Endothelial cell of umbilical vein (primary cell): ENCODE results near the gene CDIPT. TPM values are rescaled to one million over a fixed set of nuclear protein-coding genes. Genes with fewer than 3 reads are reported as not detected.

ENCODE experiments used
- BruUV-seq: library from RNA; stranded (reverse); fragments of 400-500 nt; replicated peaks from 2 replicates; lab custom pipeline; 2021; lab: Mats Ljungman, UMichigan
- CTCF ChIA-PET: fragments of 300-600, 350-600 bp; sonication (Branson Sonifier 250); formaldehyde crosslinking; loops from one replicate; lab custom pipeline; 2021; ENCODE audit warnings: antibody characterized with exemption, inconsistent platforms; lab: Charles Lee
- POLR2A ChIA-PET: fragments of 300-600, 350-600 bp; sonication (Branson Sonifier 250); formaldehyde crosslinking; loops from one replicate; lab custom pipeline; 2021; ENCODE audit warnings: antibody characterized with exemption, inconsistent platforms; lab: Charles Lee
- DNase-seq: peaks from one replicate; pipeline ENCODE4 v3.0.0-alpha.2; 2011; ENCODE audit warnings: low read depth, low spot score
- FAIRE-seq: peaks from 2 replicates; lab custom pipeline; 2011; peaks lifted over from hg19 to GRCh38; lab: Jason Lieb, UNC
- H2AFZ ChIP-seq: 2 replicates; pipeline ENCODE4 v1.6.0; 2012; ENCODE audit warnings: low read depth, low read length, control low read depth, inconsistent platforms
- H3K27ac ChIP-seq: 2 replicates; pipeline ENCODE4 v1.5.1; 2011; ENCODE audit warnings: low read depth, mild to moderate bottlenecking, control low read depth, low read length, moderate library complexity; ENCODE audit not compliant: insufficient read depth
- H3K27me3 ChIP-seq, 2 experiments: 2 replicates each; pipeline versions ENCODE4 v1.6.0 to v1.6.1; 2011; ENCODE audit warnings: low read length in 2 of 2, mixed read lengths in 1 of 2; ENCODE audit not compliant: control insufficient read depth in 2 of 2, insufficient read depth in 2 of 2
- H3K36me3 ChIP-seq, 2 experiments: 2 replicates in 1 of 2; 3 replicates in 1 of 2; pipeline ENCODE4 v1.5.1; 2011; ENCODE audit warnings: low read length in 2 of 2, mild to moderate bottlenecking in 1 of 2, moderate library complexity in 1 of 2; ENCODE audit not compliant: control insufficient read depth in 2 of 2, insufficient read depth in 2 of 2; ENCODE audit errors: extremely low read depth in 1 of 2
- H3K4me1 ChIP-seq: 3 replicates; pipeline ENCODE4 v1.5.1; 2011; ENCODE audit warnings: mild to moderate bottlenecking, low read length; ENCODE audit not compliant: control insufficient read depth, insufficient read depth; ENCODE audit errors: extremely low read depth
- H3K4me2 ChIP-seq: 2 replicates; pipeline ENCODE4 v1.6.1; 2011; ENCODE audit warnings: low read length, control low read depth, mixed read lengths; ENCODE audit not compliant: insufficient read depth
- H3K4me3 ChIP-seq, 3 experiments: fragments of 200-600 bp in 1 of 3; sonication (generic), shearing (Covaris generic) in 1 of 3; replicated peaks in 1 of 3; 2 replicates each; pipeline ENCODE4 v1.5.1; 2011 to 2016; ENCODE audit warnings: control low read depth in 3 of 3, low read length in 3 of 3, mild to moderate bottlenecking in 2 of 3, inconsistent platforms in 1 of 3, low read depth in 1 of 3, moderate library complexity in 1 of 3; ENCODE audit not compliant: insufficient read depth in 1 of 3
- H3K79me2 ChIP-seq: 2 replicates; pipeline ENCODE4 v1.6.0; 2012; ENCODE audit warnings: low read length, inconsistent platforms; ENCODE audit not compliant: control insufficient read depth, insufficient read depth
- H3K9ac ChIP-seq: replicated peaks from 2 replicates; pipeline ENCODE3; 2011; ENCODE audit warnings: low read length, control low read depth; ENCODE audit not compliant: insufficient read depth; ENCODE audit errors: extremely low read depth
- H3K9me1 ChIP-seq: replicated peaks from 3 replicates; pipeline ENCODE4 v1.6.0; 2011; ENCODE audit warnings: mild to moderate bottlenecking, low read length; ENCODE audit not compliant: control insufficient read depth, insufficient read depth; ENCODE audit errors: extremely low read depth
- H3K9me3 ChIP-seq: replicated peaks from 2 replicates; pipeline ENCODE4 v1.5.1; 2012; ENCODE audit warnings: low read length, inconsistent platforms; ENCODE audit not compliant: control insufficient read depth, insufficient read depth
- H4K20me1 ChIP-seq: replicated peaks from 2 replicates; pipeline ENCODE3; 2011; ENCODE audit warnings: mild to moderate bottlenecking, low read length; ENCODE audit not compliant: control insufficient read depth, insufficient read depth; ENCODE audit errors: extremely low read depth
- EZH2 ChIP-seq: IDR thresholded peaks from 2 replicates; pipeline ENCODE4 v1.6.1; 2012; ENCODE audit warnings: borderline replicate concordance, low read depth, mild to moderate bottlenecking, moderate library complexity, low read length, inconsistent platforms; ENCODE audit not compliant: severe bottlenecking
- FOS ChIP-seq: IDR thresholded peaks from 2 replicates; pipeline ENCODE4 v1.6.1; 2011; ENCODE audit warnings: mild to moderate bottlenecking, low read length, moderate library complexity, borderline replicate concordance; ENCODE audit not compliant: insufficient read depth
- GATA2 ChIP-seq: IDR thresholded peaks from 2 replicates; pipeline ENCODE4 v1.7.0; 2011; ENCODE audit warnings: low read depth, mild to moderate bottlenecking, moderate library complexity, mixed read lengths, low read length; ENCODE audit not compliant: insufficient read length, insufficient read depth
- JUN ChIP-seq: IDR thresholded peaks from 2 replicates; pipeline ENCODE4 v1.6.1; 2011; ENCODE audit warnings: borderline replicate concordance, low read depth; ENCODE audit not compliant: insufficient read length, insufficient read depth
- MAX ChIP-seq: IDR thresholded peaks from 2 replicates; pipeline ENCODE4 v1.6.1; 2011; ENCODE audit not compliant: insufficient read depth, insufficient read length
- MYC ChIP-seq: IDR thresholded peaks from one replicate; pipeline ENCODE4 v1.6.1; 2011; ENCODE audit warnings: mild to moderate bottlenecking, low read depth, low read length
- POLR2A ChIP-seq: IDR thresholded peaks from 2 replicates; pipeline ENCODE4 v1.6.1; 2012; ENCODE audit warnings: low read depth, mild to moderate bottlenecking, control low read depth, low read length
- POLR2AphosphoS5 ChIP-seq: IDR thresholded peaks from 2 replicates; pipeline ENCODE4 v1.6.1; 2012; ENCODE audit warnings: low read depth, mild to moderate bottlenecking, control low read depth, low read length, moderate library complexity; ENCODE audit not compliant: insufficient read depth
- dilution Hi-C: fragments of 300-500 bp; cut with MboI; formaldehyde crosslinking; loops from one replicate; pipeline ENCODE4 v1.15.0; 2019; ENCODE audit warnings: low sequenced_read_pairs; ENCODE audit not compliant: extremely low pct_ligation_motif_present
- intact Hi-C: fragments of 100-400 bp; cut with micrococcal nuclease; formaldehyde crosslinking; loops from one replicate; pipeline ENCODE4 v1.10.0; 2022
- polyA plus RNA-seq, 4 experiments: library from polyadenylated mRNA; depleted of rRNA in 3 of 4; stranded (reverse) in 3 of 4; unstranded in 1 of 4; fragments of >200 nt; gene quantifications; 2 replicates each; pipeline versions ENCODE4 v1.2.1 to v1.2.3, GENCODE V29; 2011 to 2012; ENCODE audit warnings: missing spikeins in 1 of 4
- total RNA-seq: library from RNA; stranded (reverse); gene quantifications from 2 replicates; pipeline ENCODE4 v1.2.3, GENCODE V29; 2021
- TF ChIP-seq, protein P1 (sequence below), 2 donors: IDR thresholded peaks; 1 replicate in 1 of 2; 2 replicates in 1 of 2; pipeline ENCODE4 v1.5.1; 2011; ENCODE audit warnings: low read length in 2 of 2, mild to moderate bottlenecking in 2 of 2, moderate library complexity in 2 of 2, control low read depth in 1 of 2, inconsistent platforms in 1 of 2, low read depth in 1 of 2; ENCODE audit not compliant: insufficient read depth in 1 of 2; ENCODE audit errors: extremely low read depth in 1 of 2

Gene CDIPT
- total and polyA plus RNA-seq, 2 donors (not counting 3 experiments of a cell fraction or from before 2014, with no cell fraction given) = 68.7 to 161 TPM

GRCh38 chr16:29862383-29862883, 593 bp downstream of the CDIPT start:
- H3K4me3 ChIP-seq = peak overlapping the region; percentile 55 to 73 (median 64)
- H3K4me1 ChIP-seq = peaks cover 7% of the 10 kb centered on the region
- H3K4me2 ChIP-seq = peak overlapping the region; percentile 91
- H3K79me2 ChIP-seq = peaks cover 14% of the 10 kb centered on the region
- no TSS peak for BruUV-seq
- H2AFZ ChIP-seq = peak overlapping the region; percentile 93
- dilution Hi-C loops (no loop called here), intact Hi-C loops (loop anchor here (2.0 kb wide), 3 partner anchors 42 to 134 kb away; partner anchors contain the start of genes INO80E and MVP)
- TF ChIP-seq FOS (no peak), JUN (no peak), MYC (no peak)
- no peaks in the 10 kb centered on the region for H3K27me3 ChIP-seq
- no peak overlapping the region for H3K27ac ChIP-seq
- H3K9me1 ChIP-seq = no peaks in the 10 kb centered on the region
- DNase-seq = peak; percentile 44
- POLR2A ChIA-PET = no interaction called here
- H3K9me3 ChIP-seq = no peaks in the 10 kb centered on the region
- H3K9ac ChIP-seq = peak overlapping the region; percentile 95
- FAIRE-seq = peak; percentile 31
- H4K20me1 ChIP-seq = no peaks in the 10 kb centered on the region
- peaks cover 0 to 19% of the 10 kb centered on the region in 2 experiments for H3K36me3 ChIP-seq
- CTCF ChIA-PET = interaction anchor here (0.8 to 3.9 kb wide), 5 partner anchors 14 to 143 kb away, joined by 3 to 19 read pairs (median 4); partner anchors contain the start of gene KCTD13

- H3K9ac ChIP-seq = no peak overlapping the region
- TF ChIP-seq POLR2A = no peak
- no peak for TF ChIP-seq FOS
- TF ChIP-seq MAX = no peak
- TF ChIP-seq EZH2 = no peak
- TF ChIP-seq POLR2AphosphoS5 = no peak
- no peak for TF ChIP-seq GATA2
- TF ChIP-seq JUN = no peak
- TF ChIP-seq MYC = no peak
- TF ChIP-seq, protein P1, sequence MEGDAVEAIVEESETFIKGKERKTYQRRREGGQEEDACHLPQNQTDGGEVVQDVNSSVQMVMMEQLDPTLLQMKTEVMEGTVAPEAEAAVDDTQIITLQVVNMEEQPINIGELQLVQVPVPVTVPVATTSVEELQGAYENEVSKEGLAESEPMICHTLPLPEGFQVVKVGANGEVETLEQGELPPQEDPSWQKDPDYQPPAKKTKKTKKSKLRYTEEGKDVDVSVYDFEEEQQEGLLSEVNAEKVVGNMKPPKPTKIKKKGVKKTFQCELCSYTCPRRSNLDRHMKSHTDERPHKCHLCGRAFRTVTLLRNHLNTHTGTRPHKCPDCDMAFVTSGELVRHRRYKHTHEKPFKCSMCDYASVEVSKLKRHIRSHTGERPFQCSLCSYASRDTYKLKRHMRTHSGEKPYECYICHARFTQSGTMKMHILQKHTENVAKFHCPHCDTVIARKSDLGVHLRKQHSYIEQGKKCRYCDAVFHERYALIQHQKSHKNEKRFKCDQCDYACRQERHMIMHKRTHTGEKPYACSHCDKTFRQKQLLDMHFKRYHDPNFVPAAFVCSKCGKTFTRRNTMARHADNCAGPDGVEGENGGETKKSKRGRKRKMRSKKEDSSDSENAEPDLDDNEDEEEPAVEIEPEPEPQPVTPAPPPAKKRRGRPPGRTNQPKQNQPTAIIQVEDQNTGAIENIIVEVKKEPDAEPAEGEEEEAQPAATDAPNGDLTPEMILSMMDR (IDR thresholded peaks at IDR 0.05; ENCODE audit: extremely low read depth in 1 of 2, insufficient read depth in 1 of 2, low read depth in 1 of 2, low read length in 2 of 2) = no peak
- H3K4me1 ChIP-seq = peaks cover 7% of the 10 kb centered on the region
- CTCF ChIA-PET = interaction anchor here (3.9 kb wide), 1 partner anchor 12 kb away, joined by 19 read pairs; no protein-coding TSS in a partner anchor
- dilution Hi-C loops (no loop called here), intact Hi-C loops (no loop called here)
- H3K9me3 ChIP-seq = no peaks in the 10 kb centered on the region
- no peaks in the 10 kb centered on the region for H3K9me1 ChIP-seq
- peaks cover 14% of the 10 kb centered on the region for H3K79me2 ChIP-seq
- peaks cover 0 to 19% of the 10 kb centered on the region in 2 experiments for H3K36me3 ChIP-seq
- FAIRE-seq (no peak), DNase-seq (no peak)
- H2AFZ ChIP-seq = no peak overlapping the region
- no peak overlapping the region for H3K4me2 ChIP-seq
- no peaks in the 10 kb centered on the region for H4K20me1 ChIP-seq
- POLR2A ChIA-PET = no interaction called here
- no TSS peak for BruUV-seq
- no peak overlapping the region for H3K27ac ChIP-seq
- no peak overlapping the region for H3K4me3 ChIP-seq
- no peaks in the 10 kb centered on the region for H3K27me3 ChIP-seq
Measured at GRCh38 chr16:29860218-29860617, 2.8 kb downstream of the CDIPT start.
